ENCODE results near the gene HCST.

The HCST gene

DNA sequence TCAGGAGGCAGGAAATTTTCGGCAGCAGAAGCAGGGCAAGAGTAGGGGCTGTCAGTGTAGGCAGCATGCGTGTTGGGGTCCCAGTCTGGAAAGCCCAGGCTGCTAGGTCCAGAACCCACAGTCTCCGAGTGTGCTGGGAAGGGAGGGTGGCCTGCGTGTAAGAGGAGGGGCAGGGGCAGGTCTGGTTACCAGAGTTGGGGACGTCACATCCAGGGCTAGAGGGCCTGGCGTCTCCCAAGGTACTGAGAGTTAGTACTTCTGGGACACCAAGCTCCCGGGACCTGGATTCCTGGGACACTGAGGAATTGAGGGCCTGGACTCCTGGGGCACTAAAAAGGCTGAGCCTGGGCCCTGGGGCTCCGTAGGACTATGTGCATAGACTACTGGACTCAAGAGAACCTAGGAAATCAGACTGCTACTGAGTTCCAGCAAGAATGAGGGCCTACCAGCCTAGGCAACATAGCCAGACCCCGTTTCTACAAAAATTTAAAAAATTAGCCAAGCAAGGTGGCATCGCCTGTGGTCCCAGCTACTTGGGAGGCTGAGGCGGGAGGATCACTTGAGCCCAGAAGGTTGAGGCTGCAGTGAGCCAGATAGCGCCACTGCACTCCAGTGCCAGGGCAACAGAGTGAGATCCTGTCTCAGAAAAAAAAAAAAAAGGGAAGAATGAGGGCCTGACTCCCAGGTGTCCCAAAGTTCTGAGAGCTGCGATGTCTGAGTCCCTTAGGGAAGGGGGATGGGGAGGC, 4.5 kb upstream of the HCST start:
- ChIA-PET POLR2A (no interaction called here), CTCF (interaction anchor here (0.6 to 0.9 kb wide), 3 partner anchors 14 to 240 kb away, joined by 3 to 5 read pairs (median 4); no protein-coding TSS in a partner anchor)
- no peak overlapping the region for H3K4me3 ChIP-seq (ENCODE audit: low read depth, low read length)
- no peak for TF ChIP-seq SP3 (tag by site-specific recombination; IDR thresholded peaks at IDR 0.05)
- peak; percentile 95 for TF ChIP-seq ZNF121 (tag by site-specific recombination; IDR thresholded peaks at IDR 0.05)
- H3K4me1 ChIP-seq (ENCODE audit: control insufficient read depth, insufficient read depth, low read length), result peaks cover 11% of the 10 kb centered on the region
- no peaks in the 10 kb centered on the region for H3K9me3 ChIP-seq (ENCODE audit: control insufficient read depth, insufficient read depth, low read depth, low read length)
- H3K36me3 ChIP-seq (ENCODE audit: control insufficient read depth in 2 of 2, insufficient read depth in 1 of 2, low read length in 2 of 2), result peaks cover 46 to 51% of the 10 kb centered on the region in 2 experiments
- H3K27ac ChIP-seq (ENCODE audit: extremely low read depth, low read depth, low read length), result 0 out of 2 replicates have a peak overlapping the region, but pooled peaks have one; percentile 11

GRCh38 chr19:35898499-35898809, 3.9 kb upstream of the HCST start:
- ChIA-PET CTCF (interaction anchor here (0.6 to 0.9 kb wide), 2 partner anchors 14 to 240 kb away, joined by 3 to 4 read pairs; no protein-coding TSS in a partner anchor), POLR2A (no interaction called here)
- H3K4me1 ChIP-seq (ENCODE audit: control insufficient read depth, insufficient read depth, low read length), result peaks cover 12% of the 10 kb centered on the region
- H3K9me3 ChIP-seq (ENCODE audit: control insufficient read depth, insufficient read depth, low read depth, low read length), result no peaks in the 10 kb centered on the region
- peaks cover 41 to 45% of the 10 kb centered on the region in 2 experiments for H3K36me3 ChIP-seq (ENCODE audit: control insufficient read depth in 2 of 2, insufficient read depth in 1 of 2, low read length in 2 of 2)
- H3K4me3 ChIP-seq (ENCODE audit: low read depth, low read length), result no peak overlapping the region
- H3K27ac ChIP-seq (ENCODE audit: extremely low read depth, low read depth, low read length), result no peak overlapping the region
- TF ChIP-seq, protein P1, sequence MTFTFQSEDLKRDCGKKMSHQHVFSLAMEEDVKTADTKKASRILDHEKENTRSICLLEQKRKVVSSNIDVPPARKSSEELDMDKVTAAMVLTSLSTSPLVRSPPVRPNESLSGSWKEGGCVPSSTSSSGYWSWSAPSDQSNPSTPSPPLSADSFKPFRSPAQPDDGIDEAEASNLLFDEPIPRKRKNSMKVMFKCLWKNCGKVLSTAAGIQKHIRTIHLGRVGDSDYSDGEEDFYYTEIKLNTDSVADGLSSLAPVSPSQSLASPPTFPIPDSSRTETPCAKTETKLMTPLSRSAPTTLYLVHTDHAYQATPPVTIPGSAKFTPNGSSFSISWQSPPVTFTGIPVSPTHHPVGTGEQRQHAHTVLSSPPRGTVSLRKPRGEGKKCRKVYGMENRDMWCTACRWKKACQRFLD (tag by site-specific recombination; IDR thresholded peaks at IDR 0.05), result no peak
- no peak for TF ChIP-seq ZNF155 (tag by site-specific recombination; IDR thresholded peaks at IDR 0.05)
- no peak for TF ChIP-seq ZNF10 (tag by site-specific recombination; IDR thresholded peaks at IDR 0.05)
- TF ChIP-seq ZNF76 (tag by site-specific recombination; IDR thresholded peaks at IDR 0.05; ENCODE audit: borderline replicate concordance, low read depth), result no peak
- no peak for TF ChIP-seq PRDM6 (tag by site-specific recombination; IDR thresholded peaks at IDR 0.05)
- TF ChIP-seq, protein P2, sequence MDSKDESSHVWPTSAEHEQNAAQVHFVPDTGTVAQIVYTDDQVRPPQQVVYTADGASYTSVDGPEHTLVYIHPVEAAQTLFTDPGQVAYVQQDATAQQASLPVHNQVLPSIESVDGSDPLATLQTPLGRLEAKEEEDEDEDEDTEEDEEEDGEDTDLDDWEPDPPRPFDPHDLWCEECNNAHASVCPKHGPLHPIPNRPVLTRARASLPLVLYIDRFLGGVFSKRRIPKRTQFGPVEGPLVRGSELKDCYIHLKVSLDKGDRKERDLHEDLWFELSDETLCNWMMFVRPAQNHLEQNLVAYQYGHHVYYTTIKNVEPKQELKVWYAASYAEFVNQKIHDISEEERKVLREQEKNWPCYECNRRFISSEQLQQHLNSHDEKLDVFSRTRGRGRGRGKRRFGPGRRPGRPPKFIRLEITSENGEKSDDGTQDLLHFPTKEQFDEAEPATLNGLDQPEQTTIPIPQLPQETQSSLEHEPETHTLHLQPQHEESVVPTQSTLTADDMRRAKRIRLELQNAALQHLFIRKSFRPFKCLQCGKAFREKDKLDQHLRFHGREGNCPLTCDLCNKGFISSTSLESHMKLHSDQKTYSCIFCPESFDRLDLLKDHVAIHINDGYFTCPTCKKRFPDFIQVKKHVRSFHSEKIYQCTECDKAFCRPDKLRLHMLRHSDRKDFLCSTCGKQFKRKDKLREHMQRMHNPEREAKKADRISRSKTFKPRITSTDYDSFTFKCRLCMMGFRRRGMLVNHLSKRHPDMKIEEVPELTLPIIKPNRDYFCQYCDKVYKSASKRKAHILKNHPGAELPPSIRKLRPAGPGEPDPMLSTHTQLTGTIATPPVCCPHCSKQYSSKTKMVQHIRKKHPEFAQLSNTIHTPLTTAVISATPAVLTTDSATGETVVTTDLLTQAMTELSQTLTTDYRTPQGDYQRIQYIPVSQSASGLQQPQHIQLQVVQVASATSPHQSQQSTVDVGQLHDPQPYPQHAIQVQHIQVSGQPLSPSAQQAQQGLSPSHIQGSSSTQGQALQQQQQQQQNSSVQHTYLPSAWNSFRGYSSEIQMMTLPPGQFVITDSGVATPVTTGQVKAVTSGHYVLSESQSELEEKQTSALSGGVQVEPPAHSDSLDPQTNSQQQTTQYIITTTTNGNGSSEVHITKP (tag by site-specific recombination; IDR thresholded peaks at IDR 0.05), result no peak

- POLR2A ChIA-PET, result interaction anchor here (0.6 to 1.6 kb wide), 4 partner anchors 12 to 256 kb away, joined by 3 to 6 read pairs (median 5); no protein-coding TSS in a partner anchor
- Histone ChIP-seq H3K36me3 (ENCODE audit: control insufficient read depth in 2 of 2, insufficient read depth in 1 of 2, low read length in 2 of 2) (peaks cover 33 to 34% of the 10 kb centered on the region in 2 experiments), H3K4me3 (ENCODE audit: low read depth, low read length) (peak overlapping the region; percentile 61), H3K9me3 (ENCODE audit: control insufficient read depth, insufficient read depth, low read depth, low read length) (no peaks in the 10 kb centered on the region), H3K27ac (ENCODE audit: extremely low read depth, low read depth, low read length) (peak overlapping the region; percentile 94), H3K4me1 (ENCODE audit: control insufficient read depth, insufficient read depth, low read length) (peaks cover 14% of the 10 kb centered on the region)
- CTCF ChIA-PET, result interaction anchor here (1.4 kb wide), 1 partner anchor 32 kb away, joined by 8 read pairs; no protein-coding TSS in a partner anchor
- peak; percentile 95 for TF ChIP-seq ZNF785 (tag by site-specific recombination; IDR thresholded peaks at IDR 0.05)
- TF ChIP-seq ZIC2 (tag by site-specific recombination; IDR thresholded peaks at IDR 0.05), result peak; percentile 71; the same call in 1 of the 2 replicates
- no peak; the same call in 1 of the 2 replicates for TF ChIP-seq ZNF623 (tag by site-specific recombination; IDR thresholded peaks at IDR 0.05)
- TF ChIP-seq, protein P3, sequence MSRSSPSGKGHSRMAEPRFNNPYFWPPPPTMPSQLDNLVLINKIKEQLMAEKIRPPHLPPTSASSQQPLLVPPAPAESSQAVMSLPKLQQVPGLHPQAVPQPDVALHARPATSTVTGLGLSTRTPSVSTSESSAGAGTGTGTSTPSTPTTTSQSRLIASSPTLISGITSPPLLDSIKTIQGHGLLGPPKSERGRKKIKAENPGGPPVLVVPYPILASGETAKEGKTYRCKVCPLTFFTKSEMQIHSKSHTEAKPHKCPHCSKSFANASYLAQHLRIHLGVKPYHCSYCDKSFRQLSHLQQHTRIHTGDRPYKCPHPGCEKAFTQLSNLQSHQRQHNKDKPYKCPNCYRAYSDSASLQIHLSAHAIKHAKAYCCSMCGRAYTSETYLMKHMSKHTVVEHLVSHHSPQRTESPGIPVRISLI (tag by site-specific recombination; IDR thresholded peaks at IDR 0.05), result peak; percentile 100
- no peak for TF ChIP-seq ZNF596 (tag by site-specific recombination; IDR thresholded peaks at IDR 0.05)
- no peak for TF ChIP-seq ZNF664 (tag by site-specific recombination; IDR thresholded peaks at IDR 0.05)
- TF ChIP-seq KLF10 (tag by site-specific recombination; IDR thresholded peaks at IDR 0.05), result peak; percentile 88
- no peak for TF ChIP-seq ZNF830 (tag by site-specific recombination; IDR thresholded peaks at IDR 0.05; ENCODE audit: low read depth)
- TF ChIP-seq ZSCAN18 (tag by site-specific recombination; IDR thresholded peaks at IDR 0.05), result no peak; the same call in 1 of the 2 replicates
- 0 out of 2 replicates have a peak, but pooled peaks have one; percentile 4 for TF ChIP-seq ZNF138 (tag by site-specific recombination; IDR thresholded peaks at IDR 0.05; ENCODE audit: borderline replicate concordance)
- 0 out of 2 replicates have a peak, but pooled peaks have one; percentile 27 for TF ChIP-seq ZNF223 (tag by site-specific recombination; IDR thresholded peaks at IDR 0.05)
Observed at GRCh38 chr19:35899547-35900214, 2.6 kb upstream of the HCST start.

Data from HEK293 (cell line).